HepG2 (cell line): ENCODE data around the gene IL11RA. TPM values are rescaled to one million over a fixed set of nuclear protein-coding genes. Genes with fewer than 3 reads are reported as not detected.

ENCODE experiments used
- BRF2 ChIP-seq: sonication (generic); formaldehyde crosslinking; IDR thresholded peaks from 2 replicates; pipeline ENCODE4 v1.8.1; 2022; ENCODE audit warnings: mild to moderate bottlenecking, missing genetic modification reagents
- ETV5 ChIP-seq: IDR thresholded peaks from 2 replicates; pipeline ENCODE4 v1.6.1; 2018; ENCODE audit warnings: missing biosample characterization, missing genetic modification reagents, inconsistent platforms, borderline replicate concordance
- ETV6 ChIP-seq: sonication (generic); formaldehyde crosslinking; conservative IDR thresholded peaks from 2 replicates; pipeline ENCODE4 v1.4.0; 2020; ENCODE audit warnings: missing genetic modification reagents
- SATB2 ChIP-seq: sonication (generic); formaldehyde crosslinking; IDR thresholded peaks from 2 replicates; pipeline ENCODE4 v1.5.0; 2020; ENCODE audit warnings: missing genetic modification reagents
- SRSF9 ChIP-seq: fragments of 200-400 bp; formaldehyde crosslinking; IDR thresholded peaks from 2 replicates; pipeline ENCODE4 v1.6.1; 2018; ENCODE audit warnings: borderline replicate concordance, mild to moderate bottlenecking, low read depth, low read length; ENCODE audit not compliant: insufficient read depth, poor library complexity, severe bottlenecking
- ZFP36L1 ChIP-seq: sonication (generic); formaldehyde crosslinking; IDR thresholded peaks from 2 replicates; pipeline ENCODE4 v1.8.0; 2022; ENCODE audit warnings: mild to moderate bottlenecking, missing genetic modification reagents, moderate library complexity
- ZKSCAN8 ChIP-seq: IDR thresholded peaks from 2 replicates; pipeline ENCODE4 v1.6.1; 2016; ENCODE audit warnings: borderline replicate concordance, missing genetic modification reagents, missing compliant biosample characterization
- ZNF224 ChIP-seq: sonication (generic); formaldehyde crosslinking; IDR thresholded peaks from 2 replicates; pipeline ENCODE4 v1.5.0; 2020; ENCODE audit warnings: mild to moderate bottlenecking, missing genetic modification reagents
- ZNF776 ChIP-seq: sonication (generic); formaldehyde crosslinking; IDR thresholded peaks from 2 replicates; pipeline ENCODE4 v1.4.0; 2020; ENCODE audit warnings: mild to moderate bottlenecking, missing genetic modification reagents
- ZUFSP ChIP-seq: sonication (generic); formaldehyde crosslinking; IDR thresholded peaks from 2 replicates; pipeline ENCODE4 v1.9.0; 2021; ENCODE audit warnings: missing genetic modification reagents, mild to moderate bottlenecking, borderline replicate concordance
- polyA plus RNA-seq, 8 experiments: library from polyadenylated mRNA; depleted of rRNA in 3 of 8; stranded (reverse) in 7 of 8; unstranded in 1 of 8; fragments of >200 nt; fragmentation: Illumina TruSeq in 4 of 8; extraction: Trizol in 4 of 8; gene quantifications; 2 replicates each; pipeline versions ENCODE4 v1.2.1 to v1.2.3, GENCODE V29; 2011 to 2016; ENCODE audit warnings: low read depth in 4 of 8, missing spikeins in 1 of 8, mixed read lengths in 1 of 8; ENCODE audit not compliant: insufficient read depth in 1 of 8
- total RNA-seq, 5 experiments: library from RNA; depleted of rRNA; stranded (reverse); fragments of >200 nt; fragmentation: Illumina TruSeq; extraction: Trizol; gene quantifications; 2 replicates each; pipeline ENCODE4 v1.2.3, GENCODE V29; 2016; ENCODE audit warnings: low read depth in 1 of 5
- TF ChIP-seq, protein P1 (sequence below): sonication (generic); formaldehyde crosslinking; IDR thresholded peaks from 2 replicates; pipeline ENCODE4 v1.4.0; 2020; ENCODE audit warnings: missing genetic modification reagents
- TF ChIP-seq, protein P2 (sequence below): sonication (generic); formaldehyde crosslinking; IDR thresholded peaks from 2 replicates; pipeline ENCODE4 v1.4.0; 2020; ENCODE audit warnings: mild to moderate bottlenecking, missing genetic modification reagents
- TF ChIP-seq, protein P3 (sequence below): sonication (generic); formaldehyde crosslinking; IDR thresholded peaks from 2 replicates; pipeline ENCODE4 v1.5.1; 2020; ENCODE audit warnings: mild to moderate bottlenecking, missing genetic modification reagents, borderline replicate concordance

Gene IL11RA
- total and polyA plus RNA-seq, 2 of the 13 experiments (the other 11 are each of a cell fraction or from before 2014, with no cell fraction given), result 2.0 to 4.2 TPM

DNA sequence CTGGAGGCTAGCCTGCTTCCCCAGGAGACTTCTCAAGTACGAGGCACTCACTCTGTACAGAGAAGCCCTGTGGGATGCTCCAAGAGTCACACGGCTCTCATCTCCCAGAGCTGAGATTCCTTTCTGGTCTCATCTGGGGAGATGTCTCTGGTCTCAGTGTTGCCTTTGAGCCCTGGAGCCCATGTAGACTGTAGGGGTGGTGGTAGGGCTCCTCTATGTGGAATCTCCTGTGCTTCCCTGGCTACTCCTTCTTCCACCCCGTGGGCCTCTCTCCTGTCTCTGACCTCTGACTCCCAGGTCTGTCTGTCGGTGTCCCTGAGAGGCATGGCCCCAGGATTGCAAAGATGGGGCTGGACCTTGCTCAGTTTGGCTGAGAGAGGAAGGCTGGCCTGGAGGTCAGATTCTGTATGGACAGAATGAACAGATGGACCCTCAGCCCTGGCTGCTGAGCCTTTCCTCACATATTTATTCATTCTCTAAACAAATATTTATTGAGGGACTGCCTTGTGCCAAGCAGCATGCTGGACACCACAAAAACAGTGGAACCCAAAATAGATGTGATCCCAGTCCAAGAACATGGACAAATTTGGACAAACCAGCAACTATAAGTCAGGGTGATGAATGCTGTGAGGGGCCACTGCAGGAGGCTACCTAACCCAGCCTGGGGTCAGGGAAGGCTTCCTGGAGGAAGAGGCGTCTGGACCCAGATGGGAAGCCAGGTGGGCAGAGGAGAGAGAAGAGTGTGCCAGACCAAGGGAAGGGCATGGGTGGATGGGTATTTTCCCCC is 36.5 kb downstream of the IL11RA start (continued):
- TF ChIP-seq, protein P1, sequence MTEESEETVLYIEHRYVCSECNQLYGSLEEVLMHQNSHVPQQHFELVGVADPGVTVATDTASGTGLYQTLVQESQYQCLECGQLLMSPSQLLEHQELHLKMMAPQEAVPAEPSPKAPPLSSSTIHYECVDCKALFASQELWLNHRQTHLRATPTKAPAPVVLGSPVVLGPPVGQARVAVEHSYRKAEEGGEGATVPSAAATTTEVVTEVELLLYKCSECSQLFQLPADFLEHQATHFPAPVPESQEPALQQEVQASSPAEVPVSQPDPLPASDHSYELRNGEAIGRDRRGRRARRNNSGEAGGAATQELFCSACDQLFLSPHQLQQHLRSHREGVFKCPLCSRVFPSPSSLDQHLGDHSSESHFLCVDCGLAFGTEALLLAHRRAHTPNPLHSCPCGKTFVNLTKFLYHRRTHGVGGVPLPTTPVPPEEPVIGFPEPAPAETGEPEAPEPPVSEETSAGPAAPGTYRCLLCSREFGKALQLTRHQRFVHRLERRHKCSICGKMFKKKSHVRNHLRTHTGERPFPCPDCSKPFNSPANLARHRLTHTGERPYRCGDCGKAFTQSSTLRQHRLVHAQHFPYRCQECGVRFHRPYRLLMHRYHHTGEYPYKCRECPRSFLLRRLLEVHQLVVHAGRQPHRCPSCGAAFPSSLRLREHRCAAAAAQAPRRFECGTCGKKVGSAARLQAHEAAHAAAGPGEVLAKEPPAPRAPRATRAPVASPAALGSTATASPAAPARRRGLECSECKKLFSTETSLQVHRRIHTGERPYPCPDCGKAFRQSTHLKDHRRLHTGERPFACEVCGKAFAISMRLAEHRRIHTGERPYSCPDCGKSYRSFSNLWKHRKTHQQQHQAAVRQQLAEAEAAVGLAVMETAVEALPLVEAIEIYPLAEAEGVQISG (CRISPR knock-in tag), result peak; percentile 68
- TF ChIP-seq BRF2 (CRISPR knock-in tag), result no peak
- no peak for TF ChIP-seq ZNF776 (CRISPR knock-in tag)
- TF ChIP-seq ZFP36L1 (CRISPR knock-in tag), result no peak
- TF ChIP-seq ETV5 (CRISPR knock-in tag), result no peak; the same call in 1 of the 2 replicates
- no peak for TF ChIP-seq ETV6
- no peak for TF ChIP-seq SATB2 (CRISPR knock-in tag)
- no peak for TF ChIP-seq SRSF9
- TF ChIP-seq ZKSCAN8 (CRISPR knock-in tag), result no peak
- TF ChIP-seq, protein P2, sequence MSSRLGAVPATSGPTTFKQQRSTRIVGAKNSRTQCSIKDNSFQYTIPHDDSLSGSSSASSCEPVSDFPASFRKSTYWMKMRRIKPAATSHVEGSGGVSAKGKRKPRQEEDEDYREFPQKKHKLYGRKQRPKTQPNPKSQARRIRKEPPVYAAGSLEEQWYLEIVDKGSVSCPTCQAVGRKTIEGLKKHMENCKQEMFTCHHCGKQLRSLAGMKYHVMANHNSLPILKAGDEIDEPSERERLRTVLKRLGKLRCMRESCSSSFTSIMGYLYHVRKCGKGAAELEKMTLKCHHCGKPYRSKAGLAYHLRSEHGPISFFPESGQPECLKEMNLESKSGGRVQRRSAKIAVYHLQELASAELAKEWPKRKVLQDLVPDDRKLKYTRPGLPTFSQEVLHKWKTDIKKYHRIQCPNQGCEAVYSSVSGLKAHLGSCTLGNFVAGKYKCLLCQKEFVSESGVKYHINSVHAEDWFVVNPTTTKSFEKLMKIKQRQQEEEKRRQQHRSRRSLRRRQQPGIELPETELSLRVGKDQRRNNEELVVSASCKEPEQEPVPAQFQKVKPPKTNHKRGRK (CRISPR knock-in tag), result no peak
- no peak for TF ChIP-seq ZNF224 (CRISPR knock-in tag)
- TF ChIP-seq ZUFSP, result no peak
- TF ChIP-seq, protein P3, sequence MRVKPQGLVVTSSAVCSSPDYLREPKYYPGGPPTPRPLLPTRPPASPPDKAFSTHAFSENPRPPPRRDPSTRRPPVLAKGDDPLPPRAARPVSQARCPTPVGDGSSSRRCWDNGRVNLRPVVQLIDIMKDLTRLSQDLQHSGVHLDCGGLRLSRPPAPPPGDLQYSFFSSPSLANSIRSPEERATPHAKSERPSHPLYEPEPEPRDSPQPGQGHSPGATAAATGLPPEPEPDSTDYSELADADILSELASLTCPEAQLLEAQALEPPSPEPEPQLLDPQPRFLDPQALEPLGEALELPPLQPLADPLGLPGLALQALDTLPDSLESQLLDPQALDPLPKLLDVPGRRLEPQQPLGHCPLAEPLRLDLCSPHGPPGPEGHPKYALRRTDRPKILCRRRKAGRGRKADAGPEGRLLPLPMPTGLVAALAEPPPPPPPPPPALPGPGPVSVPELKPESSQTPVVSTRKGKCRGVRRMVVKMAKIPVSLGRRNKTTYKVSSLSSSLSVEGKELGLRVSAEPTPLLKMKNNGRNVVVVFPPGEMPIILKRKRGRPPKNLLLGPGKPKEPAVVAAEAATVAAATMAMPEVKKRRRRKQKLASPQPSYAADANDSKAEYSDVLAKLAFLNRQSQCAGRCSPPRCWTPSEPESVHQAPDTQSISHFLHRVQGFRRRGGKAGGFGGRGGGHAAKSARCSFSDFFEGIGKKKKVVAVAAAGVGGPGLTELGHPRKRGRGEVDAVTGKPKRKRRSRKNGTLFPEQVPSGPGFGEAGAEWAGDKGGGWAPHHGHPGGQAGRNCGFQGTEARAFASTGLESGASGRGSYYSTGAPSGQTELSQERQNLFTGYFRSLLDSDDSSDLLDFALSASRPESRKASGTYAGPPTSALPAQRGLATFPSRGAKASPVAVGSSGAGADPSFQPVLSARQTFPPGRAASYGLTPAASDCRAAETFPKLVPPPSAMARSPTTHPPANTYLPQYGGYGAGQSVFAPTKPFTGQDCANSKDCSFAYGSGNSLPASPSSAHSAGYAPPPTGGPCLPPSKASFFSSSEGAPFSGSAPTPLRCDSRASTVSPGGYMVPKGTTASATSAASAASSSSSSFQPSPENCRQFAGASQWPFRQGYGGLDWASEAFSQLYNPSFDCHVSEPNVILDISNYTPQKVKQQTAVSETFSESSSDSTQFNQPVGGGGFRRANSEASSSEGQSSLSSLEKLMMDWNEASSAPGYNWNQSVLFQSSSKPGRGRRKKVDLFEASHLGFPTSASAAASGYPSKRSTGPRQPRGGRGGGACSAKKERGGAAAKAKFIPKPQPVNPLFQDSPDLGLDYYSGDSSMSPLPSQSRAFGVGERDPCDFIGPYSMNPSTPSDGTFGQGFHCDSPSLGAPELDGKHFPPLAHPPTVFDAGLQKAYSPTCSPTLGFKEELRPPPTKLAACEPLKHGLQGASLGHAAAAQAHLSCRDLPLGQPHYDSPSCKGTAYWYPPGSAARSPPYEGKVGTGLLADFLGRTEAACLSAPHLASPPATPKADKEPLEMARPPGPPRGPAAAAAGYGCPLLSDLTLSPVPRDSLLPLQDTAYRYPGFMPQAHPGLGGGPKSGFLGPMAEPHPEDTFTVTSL (CRISPR knock-in tag), result peak; percentile 74; the same call in 1 of the 2 replicates
